GM12878 (cell line): ENCODE measurements around the gene PTPRD. TPM values are rescaled to one million over a fixed set of nuclear protein-coding genes. Genes with fewer than 3 reads are reported as not detected.

Experiments used
- ATAC-seq: fragments of 200-7000 bp; cut with Tn5 transposase; 3 replicates; pipeline ENCODE4 v1.9.1; 2020; ENCODE audit warnings: mild to moderate bottlenecking, moderate library complexity
- BruUV-seq: library from RNA; stranded (reverse); fragments of 400-500 nt; replicated peaks from 2 replicates; lab custom pipeline; 2021; lab: Mats Ljungman, UMichigan
- CTCF ChIA-PET: fragments of 300-600 bp; sonication (Branson Sonifier 250); formaldehyde crosslinking; extraction: SDS; loops from one replicate; lab custom pipeline; 2021; ENCODE audit warnings: inconsistent platforms; lab: Yijun Ruan, JAX
- POLR2A ChIA-PET: fragments of 350-600 bp; formaldehyde crosslinking; extraction: SDS; loops from one replicate; lab custom pipeline; 2021; ENCODE audit warnings: inconsistent platforms; lab: Charles Lee
- RAD21 ChIA-PET: fragments of 300-600 bp; sonication (Branson Sonifier 250); formaldehyde crosslinking; loops from one replicate; lab custom pipeline; 2023; ENCODE audit warnings: antibody characterized with exemption; ENCODE audit not compliant: unreplicated experiment; lab: Charles Lee
- SMC1A ChIA-PET: fragments of 300-600 bp; sonication (Branson Sonifier 250); formaldehyde crosslinking; loops from one replicate; lab custom pipeline; 2023; ENCODE audit not compliant: unreplicated experiment, uncharacterized antibody; lab: Charles Lee
- DNase-seq: peaks from one replicate; pipeline ENCODE4 v3.0.0-alpha.2; 2011; ENCODE audit warnings: low read depth, low spot score
- FAIRE-seq: peaks from 3 replicates; lab custom pipeline; 2011; peaks lifted over from hg19 to GRCh38; lab: Jason Lieb, UNC
- H2AFZ ChIP-seq: 2 replicates; pipeline ENCODE4 v1.6.0; 2011; ENCODE audit warnings: low read depth, low read length, control low read depth; ENCODE audit not compliant: control insufficient read depth
- H3K27ac ChIP-seq: 2 replicates; pipeline ENCODE4 v1.5.1; 2011; ENCODE audit warnings: control low read depth; ENCODE audit not compliant: control insufficient read depth, insufficient read depth
- H3K27me3 ChIP-seq, 2 experiments: replicated peaks in 1 of 2; 2 replicates each; pipeline versions ENCODE4 v1.6.0 to v1.6.1; 2011; ENCODE audit warnings: low read length in 1 of 2; ENCODE audit not compliant: control insufficient read depth in 2 of 2, insufficient read depth in 2 of 2
- H3K36me3 ChIP-seq, 2 experiments: 2 replicates each; pipeline ENCODE4 v1.5.1; 2011; ENCODE audit warnings: low read length in 1 of 2; ENCODE audit not compliant: control insufficient read depth in 2 of 2, insufficient read depth in 2 of 2
- H3K4me1 ChIP-seq: 2 replicates; pipeline ENCODE4 v1.6.1; 2011; ENCODE audit warnings: mild to moderate bottlenecking, low read length, moderate library complexity, mixed read lengths; ENCODE audit not compliant: control insufficient read depth, insufficient read depth
- H3K4me2 ChIP-seq: 2 replicates; pipeline ENCODE4 v1.6.0; 2011; ENCODE audit warnings: control low read depth; ENCODE audit not compliant: control insufficient read depth, insufficient read depth
- H3K4me3 ChIP-seq: fragments of 200-600 bp; sonication (generic); 2 replicates; pipeline ENCODE4 v1.5.1; 2016
- H3K79me2 ChIP-seq: 2 replicates; pipeline ENCODE4 v1.6.0; 2011; ENCODE audit warnings: low read length; ENCODE audit not compliant: control insufficient read depth, insufficient read depth
- H3K9ac ChIP-seq: 2 replicates; pipeline ENCODE4 v1.8.0; 2011; ENCODE audit warnings: low read length, control low read depth, mixed read lengths; ENCODE audit not compliant: control insufficient read depth, insufficient read depth
- H3K9me3 ChIP-seq: replicated peaks from 3 replicates; pipeline ENCODE4 v1.5.1; 2011; ENCODE audit warnings: mild to moderate bottlenecking, low read length; ENCODE audit not compliant: control insufficient read depth, insufficient read depth
- H4K20me1 ChIP-seq: 2 replicates; pipeline ENCODE4 v1.6.0; 2011; ENCODE audit not compliant: control insufficient read depth, insufficient read depth
- CHD4 ChIP-seq: fragments of 200-600 bp; sonication (generic); IDR thresholded peaks from 2 replicates; pipeline ENCODE4 v1.6.1; 2016; ENCODE audit warnings: mild to moderate bottlenecking
- CTCF ChIP-seq, 3 experiments: IDR thresholded peaks in 2 of 3; conservative IDR thresholded peaks in 1 of 3; 2 replicates each; pipeline ENCODE4 v1.5.1; 2011; ENCODE audit warnings: low read depth in 3 of 3, low read length in 3 of 3, mild to moderate bottlenecking in 3 of 3, control low read depth in 2 of 3, moderate library complexity in 2 of 3, inconsistent platforms in 1 of 3, mixed read lengths in 1 of 3; ENCODE audit not compliant: control insufficient read depth in 2 of 3, insufficient read depth in 1 of 3; ENCODE audit errors: extremely low read depth in 1 of 3
- EGR1 ChIP-seq, 2 experiments: IDR thresholded peaks; 1 replicate in 1 of 2; 2 replicates in 1 of 2; pipeline ENCODE4 v1.6.1; 2011 to 2012; ENCODE audit warnings: low read depth in 2 of 2, low read length in 2 of 2, borderline replicate concordance in 1 of 2, mild to moderate bottlenecking in 1 of 2, moderate library complexity in 1 of 2
- KAT2A ChIP-seq: conservative IDR thresholded peaks from 2 replicates; pipeline ENCODE4 v1.6.1; 2011; ENCODE audit warnings: low read depth, low read length; ENCODE audit not compliant: control insufficient read depth
- PAX8 ChIP-seq: fragments of 450-650 bp; IDR thresholded peaks from 2 replicates; pipeline ENCODE4 v1.6.1; 2017; ENCODE audit warnings: mild to moderate bottlenecking, moderate library complexity
- RFX5 ChIP-seq: IDR thresholded peaks from 2 replicates; pipeline ENCODE4 v1.6.1; 2011; ENCODE audit warnings: low read depth, low read length, improper control_type of control experiment
- RUNX3 ChIP-seq: IDR thresholded peaks from 2 replicates; pipeline ENCODE4 v1.6.1; 2012; ENCODE audit warnings: low read length, inconsistent platforms
- SMARCA5 ChIP-seq: fragments of 450-650 bp; IDR thresholded peaks from 2 replicates; pipeline ENCODE4 v1.6.1; 2017; ENCODE audit warnings: mild to moderate bottlenecking
- SP1 ChIP-seq: IDR thresholded peaks from one replicate; pipeline ENCODE4 v1.6.1; 2011; ENCODE audit warnings: low read depth, low read length
- SUPT20H ChIP-seq: IDR thresholded peaks from 2 replicates; pipeline ENCODE4 v1.6.1; 2011; ENCODE audit warnings: low read depth, mild to moderate bottlenecking, low read length, moderate library complexity, borderline replicate concordance; ENCODE audit not compliant: control insufficient read depth
- TCF3 ChIP-seq: IDR thresholded peaks from 2 replicates; pipeline ENCODE4 v1.6.1; 2012; ENCODE audit warnings: low read depth, mild to moderate bottlenecking, low read length, borderline replicate concordance; ENCODE audit not compliant: insufficient read depth
- WRNIP1 ChIP-seq: IDR thresholded peaks from 2 replicates; pipeline ENCODE4 v1.6.1; 2011; ENCODE audit warnings: low read depth, low read length, improper control_type of control experiment, borderline replicate concordance
- ZNF274 ChIP-seq: IDR thresholded peaks from one replicate; pipeline ENCODE4 v1.8.0; 2011; ENCODE audit not compliant: insufficient read length, insufficient read depth
- WGBS: methylation state at CpG from one replicate; pipeline ENCODE4 v1.1.6; 2016; ENCODE audit warnings: low lambda C conversion rate; ENCODE audit not compliant: insufficient replicate concordance, insufficient coverage; ENCODE audit errors: missing lambda C conversion rate; 5-methylcytosine and 5-hydroxymethylcytosine counted together
- in situ Hi-C: fragments of 300-500 bp; cut with MboI; formaldehyde crosslinking; loops from 9 replicates; pipeline ENCODE4 v1.14.3; 2018; ENCODE audit warnings: mixed read lengths
- intact Hi-C: fragments of 100-400 bp; cut with micrococcal nuclease; formaldehyde crosslinking; loops from one replicate; pipeline ENCODE4 v1.14.2; 2022; ENCODE audit not compliant: unreplicated experiment
- polyA plus RNA-seq, 11 experiments: library from polyadenylated mRNA; depleted of rRNA in 4 of 11; unstranded in 6 of 11; stranded (reverse) in 5 of 11; fragments of >200 nt; fragmentation: Nextera tagmentation in 4 of 11; fragmentation: Illumina TruSeq in 1 of 11; extraction: Ambion mirVana in 4 of 11; extraction: Trizol in 1 of 11; gene quantifications; 1 replicate in 1 of 11; 2 replicates in 10 of 11; pipeline versions ENCODE4 v1.2.1 to v1.2.3, GENCODE V29; 2011 to 2016; ENCODE audit warnings: inconsistent platforms in 2 of 11, missing spikeins in 2 of 11, low read depth in 1 of 11
- total RNA-seq, 4 experiments: library from RNA; depleted of rRNA in 3 of 4; stranded (reverse); fragments of >200 nt in 3 of 4; fragmentation: Illumina TruSeq in 1 of 4; extraction: Trizol in 1 of 4; gene quantifications; 2 replicates each; pipeline versions ENCODE4 v1.2.1 to v1.2.3, GENCODE V29; 2013 to 2021
- TF ChIP-seq, protein P1 (sequence below): fragments of 450-650 bp; IDR thresholded peaks from 2 replicates; pipeline ENCODE4 v1.6.1; 2017; ENCODE audit warnings: antibody characterized with exemption, mild to moderate bottlenecking, moderate library complexity

Gene PTPRD
- total and polyA plus RNA-seq, 10 of the 15 experiments (the other 5 are each of a cell fraction or from before 2014, with no cell fraction given), result under 0.01 to 0.05 (median 0.01) TPM; not detected in 7

DNA sequence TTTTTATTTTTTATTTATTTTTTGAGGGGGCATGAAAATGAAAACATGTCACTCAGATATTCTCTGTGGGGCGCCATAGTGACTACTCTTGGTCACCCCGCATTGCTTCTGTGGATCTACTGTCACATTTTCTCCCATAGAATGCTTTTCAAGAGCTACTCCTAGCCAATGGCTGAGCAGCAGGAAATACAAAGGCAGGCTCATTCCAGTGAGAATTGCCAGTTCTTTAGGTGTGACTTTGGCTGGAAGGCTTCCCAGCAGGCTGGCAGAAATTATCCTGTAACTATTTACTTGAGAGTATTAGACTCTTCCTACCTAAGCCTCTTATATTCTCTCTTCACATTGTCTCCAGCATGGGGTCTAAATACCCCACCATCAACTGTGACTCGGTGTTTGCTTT, 21.0 kb upstream of the PTPRD start:
- no peak overlapping the region for H2AFZ ChIP-seq
- CTCF ChIA-PET, result no interaction called here
- no peak overlapping the region for H3K27ac ChIP-seq
- in situ Hi-C loops, result no loop called here
- no peaks in the 10 kb centered on the region for H4K20me1 ChIP-seq
- intact Hi-C loops, result no loop called here
- SMC1A ChIA-PET, result no interaction called here
- RAD21 ChIA-PET, result no interaction called here
- POLR2A ChIA-PET, result no interaction called here
- 37% methylated on average over 3 of the region's 3 CpGs for WGBS
- H3K36me3 ChIP-seq, result no peaks in the 10 kb centered on the region
- H3K4me1 ChIP-seq, result no peaks in the 10 kb centered on the region
- no peaks in the 10 kb centered on the region for H3K27me3 ChIP-seq
- H3K4me2 ChIP-seq, result no peak overlapping the region
- H3K4me3 ChIP-seq, result no peak overlapping the region
- BruUV-seq, result no TSS peak
- TF ChIP-seq SP1, result no peak
- TF ChIP-seq TCF3, result no peak
- no peaks in the 10 kb centered on the region for H3K79me2 ChIP-seq
- no peak for DNase-seq
- ATAC-seq, result no peak
- no peaks in the 10 kb centered on the region for H3K9me3 ChIP-seq
- no peak for FAIRE-seq
- H3K9ac ChIP-seq, result no peak overlapping the region

- ChIA-PET RAD21 (no interaction called here), CTCF (interaction anchor here (0.6 kb wide), 1 partner anchor 18 kb away, joined by 3 read pairs; no protein-coding TSS in a partner anchor), SMC1A (no interaction called here), POLR2A (no interaction called here)
- no peak overlapping the region for H3K4me3 ChIP-seq
- no peak overlapping the region for H3K4me2 ChIP-seq
- no peak overlapping the region for H3K9ac ChIP-seq
- no peaks in the 10 kb centered on the region for H3K79me2 ChIP-seq
- 60% methylated on average over 9 of the region's 9 CpGs for WGBS
- in situ Hi-C loops (no loop called here), intact Hi-C loops (no loop called here)
- H4K20me1 ChIP-seq, result no peaks in the 10 kb centered on the region
- no peak overlapping the region for H2AFZ ChIP-seq
- peaks cover 5% of the 10 kb centered on the region in 2 experiments; a peak in 3 of 4 replicates for H3K27me3 ChIP-seq
- ATAC-seq (no peak), FAIRE-seq (no peak), DNase-seq (no peak)
- no peaks in the 10 kb centered on the region for H3K9me3 ChIP-seq
- no peak overlapping the region for H3K27ac ChIP-seq
- no TSS peak for BruUV-seq
- no peaks in the 10 kb centered on the region for H3K36me3 ChIP-seq
- no peaks in the 10 kb centered on the region for H3K4me1 ChIP-seq
- TF ChIP-seq, protein P1, sequence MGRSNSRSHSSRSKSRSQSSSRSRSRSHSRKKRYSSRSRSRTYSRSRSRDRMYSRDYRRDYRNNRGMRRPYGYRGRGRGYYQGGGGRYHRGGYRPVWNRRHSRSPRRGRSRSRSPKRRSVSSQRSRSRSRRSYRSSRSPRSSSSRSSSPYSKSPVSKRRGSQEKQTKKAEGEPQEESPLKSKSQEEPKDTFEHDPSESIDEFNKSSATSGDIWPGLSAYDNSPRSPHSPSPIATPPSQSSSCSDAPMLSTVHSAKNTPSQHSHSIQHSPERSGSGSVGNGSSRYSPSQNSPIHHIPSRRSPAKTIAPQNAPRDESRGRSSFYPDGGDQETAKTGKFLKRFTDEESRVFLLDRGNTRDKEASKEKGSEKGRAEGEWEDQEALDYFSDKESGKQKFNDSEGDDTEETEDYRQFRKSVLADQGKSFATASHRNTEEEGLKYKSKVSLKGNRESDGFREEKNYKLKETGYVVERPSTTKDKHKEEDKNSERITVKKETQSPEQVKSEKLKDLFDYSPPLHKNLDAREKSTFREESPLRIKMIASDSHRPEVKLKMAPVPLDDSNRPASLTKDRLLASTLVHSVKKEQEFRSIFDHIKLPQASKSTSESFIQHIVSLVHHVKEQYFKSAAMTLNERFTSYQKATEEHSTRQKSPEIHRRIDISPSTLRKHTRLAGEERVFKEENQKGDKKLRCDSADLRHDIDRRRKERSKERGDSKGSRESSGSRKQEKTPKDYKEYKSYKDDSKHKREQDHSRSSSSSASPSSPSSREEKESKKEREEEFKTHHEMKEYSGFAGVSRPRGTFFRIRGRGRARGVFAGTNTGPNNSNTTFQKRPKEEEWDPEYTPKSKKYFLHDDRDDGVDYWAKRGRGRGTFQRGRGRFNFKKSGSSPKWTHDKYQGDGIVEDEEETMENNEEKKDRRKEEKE, result no peak
- TF ChIP-seq ZNF274 (no peak), KAT2A (no peak), RFX5 (no peak), SMARCA5 (no peak), CHD4 (no peak), WRNIP1 (no peak), RUNX3 (no peak), SUPT20H (no peak), EGR1 (IDR thresholded peaks at IDR 0.05; ENCODE audit: borderline replicate concordance in 1 of 2, low read depth in 2 of 2, low read length in 2 of 2) (no peak), CTCF (IDR thresholded peaks at IDR 0.05 in 2 of 3, conservative IDR thresholded peaks at IDR 0.05 in 1 of 3; ENCODE audit: control insufficient read depth in 2 of 3, extremely low read depth in 1 of 3, insufficient read depth in 1 of 3, low read depth in 3 of 3, low read length in 3 of 3) (no peak), PAX8 (no peak)
Measured at GRCh38 chr9:10614196-10614800, 1.5 kb upstream of the PTPRD start.
